Activated CD4-positive, alpha-beta memory T cell treated with anti-CD3 and anti-CD28 coated beads for 36 hours (primary cell): ENCODE results near the gene DNAH17. TPM values are rescaled to one million over a fixed set of nuclear protein-coding genes. Genes with fewer than 3 reads are reported as not detected.

Experiments
- CTCF ChIA-PET: fragments of 350-600 bp; sonication (Branson Sonifier 250); formaldehyde crosslinking; loops from one replicate; lab custom pipeline; 2021; ENCODE audit warnings: antibody characterized with exemption, inconsistent platforms; lab: Charles Lee
- POLR2A ChIA-PET: fragments of 350-600 bp; sonication (Branson Sonifier 250); formaldehyde crosslinking; loops from one replicate; lab custom pipeline; 2021; ENCODE audit warnings: antibody characterized with exemption; lab: Charles Lee
- DNase-seq: peaks from one replicate; pipeline ENCODE4 v3.0.0-alpha.2; 2020
- H3K27ac Mint-ChIP-seq: one replicate; pipeline ENCODE4 v1.8.0; 2021; ENCODE audit warnings: mixed read lengths
- H3K27me3 Mint-ChIP-seq: one replicate; pipeline ENCODE4 v1.8.0; 2021; ENCODE audit warnings: mixed read lengths
- H3K36me3 Mint-ChIP-seq: one replicate; pipeline ENCODE4 v1.8.0; 2021; ENCODE audit warnings: mixed read lengths
- H3K4me1 Mint-ChIP-seq: one replicate; pipeline ENCODE4 v1.8.0; 2021; ENCODE audit warnings: low read depth, mixed read lengths
- H3K4me3 Mint-ChIP-seq: one replicate; pipeline ENCODE4 v1.8.0; 2021; ENCODE audit warnings: mild to moderate bottlenecking, mixed read lengths
- H3K9me3 Mint-ChIP-seq: one replicate; pipeline ENCODE4 v1.8.0; 2021; ENCODE audit warnings: mixed read lengths
- intact Hi-C: fragments of 100-400 bp; cut with micrococcal nuclease; formaldehyde crosslinking; loops from one replicate; pipeline ENCODE4 v1.15.1; 2023
- total RNA-seq, 2 experiments: library from RNA; stranded (reverse); gene quantifications; one replicate each; pipeline ENCODE4 v1.2.3, GENCODE V29; 2021

Gene DNAH17
- total RNA-seq, 2 experiments from 2014 or later: 0.21 to 0.29 TPM

DNA sequence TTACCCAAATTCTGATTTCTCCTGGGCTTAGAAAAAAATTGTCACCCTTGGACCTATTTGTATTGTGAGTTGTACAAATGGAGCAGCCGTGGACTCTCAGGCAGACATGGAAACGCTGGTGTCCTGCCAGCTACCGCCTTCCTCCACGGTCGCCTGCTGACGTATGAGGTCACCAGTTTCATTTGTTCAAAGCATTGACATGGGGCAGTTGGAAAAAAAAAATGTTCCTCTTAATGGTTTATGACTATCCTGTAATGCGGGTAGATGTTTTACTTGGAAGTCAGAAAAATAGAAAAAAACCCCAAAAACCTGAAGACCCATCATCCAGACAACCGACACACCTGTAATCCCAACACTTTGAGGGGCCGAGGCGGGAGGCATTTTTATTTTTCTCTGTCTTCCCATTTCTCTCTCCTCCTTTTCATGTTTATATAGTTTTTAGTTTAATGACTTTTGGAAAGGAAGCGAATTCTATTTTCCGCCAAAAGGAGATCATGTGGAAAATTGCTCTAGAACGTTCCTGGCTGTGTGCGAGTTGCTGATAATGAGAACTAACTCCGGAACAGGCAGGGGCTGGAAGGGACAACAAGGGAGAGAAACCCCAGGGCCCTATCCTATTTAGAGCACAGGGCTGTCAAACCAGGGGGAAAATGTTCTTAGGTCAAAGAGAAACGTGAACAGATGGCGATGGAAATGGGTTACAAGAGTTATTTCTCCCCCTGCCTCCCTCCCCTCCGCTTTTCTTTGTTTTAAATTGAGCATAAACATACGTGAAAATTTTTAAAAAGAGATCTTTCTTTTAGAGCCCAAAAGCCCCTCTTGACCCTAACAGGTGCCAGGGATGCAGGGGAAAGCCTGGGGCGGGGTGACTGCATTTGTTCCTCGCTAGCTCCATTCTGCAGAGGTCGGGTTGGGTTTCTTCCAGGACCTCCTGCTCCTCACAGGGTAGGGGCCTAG, 13.7 kb downstream of the DNAH17 start:
- DNase-seq: no peak
- Mint-ChIP-seq H3K27me3 (peaks cover 3% of the 10 kb centered on the region), H3K9me3 (no peaks in the 10 kb centered on the region), H3K36me3 (no peaks in the 10 kb centered on the region), H3K4me3 (no peak overlapping the region), H3K4me1 (no peaks in the 10 kb centered on the region), H3K27ac (no peak overlapping the region)
- intact Hi-C loops: no loop called here
- ChIA-PET POLR2A (no interaction called here), CTCF (no interaction called here)

DNA sequence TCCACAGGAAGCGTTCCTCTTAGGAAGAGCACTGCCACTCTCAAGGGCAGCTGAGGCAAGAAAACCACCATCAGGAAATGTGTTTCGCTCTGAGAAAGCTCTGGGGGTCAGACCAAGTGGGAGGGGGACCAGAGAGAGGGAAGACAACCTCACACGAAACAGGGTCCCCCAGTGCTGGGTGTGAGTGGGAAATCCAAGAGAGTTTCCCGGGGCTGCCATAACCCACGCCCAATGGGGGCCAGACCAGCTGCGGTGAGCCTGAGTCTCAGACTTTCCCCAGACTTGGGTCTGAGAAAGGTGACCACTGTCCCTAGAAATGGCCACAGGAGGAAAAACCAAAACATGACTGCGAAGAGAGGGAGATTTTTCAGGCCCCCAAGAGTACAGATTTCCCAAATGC, 14.5 kb downstream of the DNAH17 start:
- DNase-seq: no peak
- Mint-ChIP-seq H3K27me3 (peaks cover 3% of the 10 kb centered on the region), H3K27ac (no peak overlapping the region), H3K9me3 (no peaks in the 10 kb centered on the region), H3K4me1 (no peaks in the 10 kb centered on the region), H3K4me3 (no peak overlapping the region), H3K36me3 (no peaks in the 10 kb centered on the region)
- intact Hi-C loops: no loop called here
- POLR2A ChIA-PET: no interaction called here
- CTCF ChIA-PET: no interaction called here

DNA sequence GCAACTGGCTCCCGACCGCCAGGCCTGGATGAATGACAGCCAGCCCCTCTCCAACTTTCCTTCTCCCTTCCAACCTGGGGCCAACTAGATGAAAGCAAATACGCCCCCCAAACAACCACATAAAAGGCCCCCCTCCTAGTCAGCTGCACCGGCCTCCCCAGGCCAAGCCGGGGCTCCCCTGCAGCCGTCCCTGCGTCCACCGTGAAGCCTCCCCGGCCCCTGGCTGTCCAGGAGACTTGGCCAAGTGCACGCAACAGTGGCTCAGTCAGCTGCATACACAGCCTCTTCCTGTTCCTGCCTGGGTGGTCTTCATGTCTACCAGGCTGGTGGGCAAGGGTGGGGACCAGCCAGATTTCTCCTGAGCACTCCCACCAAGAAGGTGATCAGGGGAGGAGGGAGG, 16.0 kb downstream of the DNAH17 start:
- no peaks in the 10 kb centered on the region for H3K9me3 Mint-ChIP-seq
- intact Hi-C loops: no loop called here

DNA sequence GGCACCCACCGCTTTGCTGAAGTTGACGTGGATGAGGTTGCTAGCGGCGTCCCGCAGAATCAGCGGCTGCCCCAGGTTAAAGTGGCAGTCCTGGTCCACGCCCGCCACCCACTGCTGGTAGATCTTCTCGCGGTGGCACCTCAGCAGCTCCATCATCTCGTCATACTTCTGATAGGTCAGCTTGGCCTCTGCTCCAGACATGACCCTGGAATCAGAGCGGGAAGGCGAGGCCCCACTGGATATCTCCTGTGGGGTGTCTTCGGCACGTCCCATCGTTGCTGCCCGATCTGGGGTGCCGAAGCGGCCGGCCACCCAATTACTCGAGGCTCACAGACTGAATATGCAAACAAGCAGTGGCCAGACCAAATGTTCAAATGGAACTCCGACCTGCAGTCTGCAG, 16.5 kb downstream of the DNAH17 start:
- no peaks in the 10 kb centered on the region for H3K9me3 Mint-ChIP-seq
- peaks cover 1% of the 10 kb centered on the region for H3K27me3 Mint-ChIP-seq
- no peaks in the 10 kb centered on the region for H3K4me1 Mint-ChIP-seq
- ChIA-PET CTCF (no interaction called here), POLR2A (no interaction called here)
- no peak overlapping the region for H3K27ac Mint-ChIP-seq
- no peak overlapping the region for H3K4me3 Mint-ChIP-seq
- no peak for DNase-seq
- H3K36me3 Mint-ChIP-seq: no peaks in the 10 kb centered on the region
- intact Hi-C loops: no loop called here

More for the DNA sequence above, 16.0 kb downstream of the DNAH17 start:
- peaks cover 1% of the 10 kb centered on the region for H3K27me3 Mint-ChIP-seq
- ChIA-PET POLR2A (no interaction called here), CTCF (no interaction called here)
- H3K27ac Mint-ChIP-seq: no peak overlapping the region
- H3K4me3 Mint-ChIP-seq: no peak overlapping the region
- H3K36me3 Mint-ChIP-seq: no peaks in the 10 kb centered on the region
- no peaks in the 10 kb centered on the region for H3K4me1 Mint-ChIP-seq
- DNase-seq: no peak

DNA sequence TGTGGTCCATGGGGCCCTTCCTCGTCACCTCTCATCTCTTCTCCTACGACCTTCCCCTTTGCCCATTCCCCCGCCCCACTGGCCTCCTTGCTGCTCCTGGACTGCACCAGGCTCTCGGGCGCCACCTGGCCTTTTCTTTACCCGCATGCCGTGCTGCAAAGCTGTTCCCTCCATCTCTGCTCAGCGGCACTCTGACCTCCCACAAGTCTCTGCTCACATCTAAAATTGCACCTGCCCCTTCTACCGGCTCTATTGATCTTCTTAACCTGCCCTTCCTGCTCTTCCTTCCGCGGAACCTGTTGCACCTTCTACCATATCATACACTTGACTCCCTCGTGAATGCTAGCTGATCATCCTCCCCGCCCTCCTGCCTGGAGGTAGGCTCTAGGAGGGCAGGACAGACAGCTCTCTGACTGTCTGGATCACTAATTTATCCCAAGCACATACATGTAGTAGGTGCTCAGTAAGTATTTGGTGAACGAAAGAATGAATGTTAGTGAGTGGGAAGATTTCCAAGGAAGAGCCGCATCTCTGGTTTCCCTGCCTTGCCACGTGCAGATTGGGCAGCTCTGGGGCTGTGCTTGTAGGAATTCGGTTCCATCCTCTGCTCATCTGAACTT, 17.3 kb downstream of the DNAH17 start:
- POLR2A ChIA-PET: no interaction called here

DNA sequence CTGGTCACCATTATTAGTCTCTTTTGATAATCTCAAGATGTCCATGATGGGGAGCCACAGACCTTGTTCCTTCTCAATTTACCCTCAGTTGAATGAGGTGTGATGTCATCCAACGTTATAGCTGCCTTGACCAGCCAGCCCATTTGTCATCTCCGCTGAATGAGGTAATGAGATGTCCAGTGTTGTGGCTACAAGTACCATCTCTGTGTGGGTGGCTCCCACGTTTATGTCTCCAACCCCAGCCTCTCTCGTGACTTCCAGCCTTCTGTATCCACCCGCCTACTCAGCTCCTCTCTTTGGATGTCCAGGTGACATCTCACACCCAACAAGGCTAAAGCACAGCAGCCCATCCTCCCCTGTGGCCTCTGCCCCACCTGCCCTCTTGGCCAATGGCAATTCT, 18.2 kb downstream of the DNAH17 start:
- no peak for DNase-seq
- no peaks in the 10 kb centered on the region for H3K36me3 Mint-ChIP-seq
- no peaks in the 10 kb centered on the region for H3K9me3 Mint-ChIP-seq
- H3K27ac Mint-ChIP-seq: no peak overlapping the region
- intact Hi-C loops: no loop called here
- H3K27me3 Mint-ChIP-seq: peaks cover 1% of the 10 kb centered on the region
- CTCF ChIA-PET: interaction anchor here (2.1 kb wide), 1 partner anchor 62 kb away, joined by 8 read pairs; no protein-coding TSS in a partner anchor
- POLR2A ChIA-PET: no interaction called here
- no peaks in the 10 kb centered on the region for H3K4me1 Mint-ChIP-seq
- H3K4me3 Mint-ChIP-seq: no peak overlapping the region

More for the DNA sequence above, 17.3 kb downstream of the DNAH17 start:
- no peak overlapping the region for H3K27ac Mint-ChIP-seq
- H3K27me3 Mint-ChIP-seq: peaks cover 1% of the 10 kb centered on the region
- CTCF ChIA-PET: interaction anchor here (2.1 kb wide), 1 partner anchor 62 kb away, joined by 8 read pairs; no protein-coding TSS in a partner anchor
- no peak overlapping the region for H3K4me3 Mint-ChIP-seq
- intact Hi-C loops: no loop called here
- DNase-seq: no peak
- H3K4me1 Mint-ChIP-seq: no peaks in the 10 kb centered on the region
- H3K36me3 Mint-ChIP-seq: no peaks in the 10 kb centered on the region
- H3K9me3 Mint-ChIP-seq: no peaks in the 10 kb centered on the region

DNA sequence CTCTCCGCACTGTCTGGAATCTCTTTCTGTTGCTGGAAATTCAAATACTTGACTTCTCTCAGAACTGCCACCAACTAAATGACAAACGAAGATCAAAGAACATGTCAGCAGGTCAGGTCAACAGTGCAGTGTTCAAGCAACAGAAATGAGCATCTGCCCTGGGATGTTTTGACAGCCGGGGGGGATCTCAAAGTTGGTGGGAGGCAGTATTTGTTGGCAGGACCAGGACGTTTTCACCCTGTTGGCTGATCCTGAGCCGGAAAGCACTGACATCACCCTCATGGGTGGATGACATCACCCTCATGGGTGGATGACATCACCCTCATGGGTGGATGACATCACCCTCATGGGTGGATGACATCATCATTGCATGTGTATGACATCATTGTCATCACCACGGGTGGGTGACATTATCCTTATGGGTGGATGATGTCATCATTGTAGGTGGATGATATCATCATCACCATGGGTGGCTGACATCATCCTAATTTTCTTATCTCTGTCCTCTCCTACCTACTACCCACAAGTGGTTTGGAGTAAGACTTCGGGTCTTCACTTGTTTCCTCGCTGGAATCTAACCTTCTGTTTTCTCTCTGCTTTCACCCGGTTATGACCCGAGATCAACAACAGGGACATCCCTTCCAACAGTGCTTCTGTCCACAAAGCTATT, 18.9 kb downstream of the DNAH17 start:
- H3K27me3 Mint-ChIP-seq: peaks cover 1% of the 10 kb centered on the region
- no peaks in the 10 kb centered on the region for H3K4me1 Mint-ChIP-seq
- H3K4me3 Mint-ChIP-seq: no peak overlapping the region
- no peak overlapping the region for H3K27ac Mint-ChIP-seq
- no peaks in the 10 kb centered on the region for H3K9me3 Mint-ChIP-seq
- ChIA-PET POLR2A (no interaction called here), CTCF (interaction anchor here (2.1 kb wide), 1 partner anchor 61 kb away, joined by 8 read pairs; no protein-coding TSS in a partner anchor)
- DNase-seq: peak; percentile 24
- H3K36me3 Mint-ChIP-seq: no peaks in the 10 kb centered on the region
- intact Hi-C loops: no loop called here

DNA sequence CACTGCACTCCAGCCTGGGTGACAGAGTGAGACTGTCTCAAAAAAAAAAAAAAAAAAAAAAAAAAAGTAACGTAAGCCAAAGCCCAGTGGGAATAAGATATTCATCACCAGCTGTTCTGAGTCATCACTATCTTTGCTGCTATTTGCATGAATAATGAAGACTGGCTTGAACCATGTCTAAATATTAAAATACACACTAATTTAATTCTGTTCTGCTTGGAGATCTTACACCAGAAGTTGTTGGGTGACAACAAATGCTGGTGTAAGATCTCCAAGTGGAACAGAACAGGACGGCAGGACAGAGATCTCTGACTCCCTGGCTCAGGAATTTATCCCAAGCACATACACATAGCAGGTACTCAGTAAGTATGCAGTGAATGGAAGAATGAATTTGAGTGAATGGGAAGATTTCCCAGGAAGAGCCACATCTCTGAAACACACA, 19.6 kb downstream of the DNAH17 start:
- no peaks in the 10 kb centered on the region for H3K36me3 Mint-ChIP-seq
- ChIA-PET POLR2A (no interaction called here), CTCF (no interaction called here)
- no peak overlapping the region for H3K4me3 Mint-ChIP-seq
- DNase-seq: no peak
- H3K4me1 Mint-ChIP-seq: no peaks in the 10 kb centered on the region
- no peak overlapping the region for H3K27ac Mint-ChIP-seq
- H3K27me3 Mint-ChIP-seq: no peaks in the 10 kb centered on the region
- no peaks in the 10 kb centered on the region for H3K9me3 Mint-ChIP-seq
- intact Hi-C loops: no loop called here

DNA sequence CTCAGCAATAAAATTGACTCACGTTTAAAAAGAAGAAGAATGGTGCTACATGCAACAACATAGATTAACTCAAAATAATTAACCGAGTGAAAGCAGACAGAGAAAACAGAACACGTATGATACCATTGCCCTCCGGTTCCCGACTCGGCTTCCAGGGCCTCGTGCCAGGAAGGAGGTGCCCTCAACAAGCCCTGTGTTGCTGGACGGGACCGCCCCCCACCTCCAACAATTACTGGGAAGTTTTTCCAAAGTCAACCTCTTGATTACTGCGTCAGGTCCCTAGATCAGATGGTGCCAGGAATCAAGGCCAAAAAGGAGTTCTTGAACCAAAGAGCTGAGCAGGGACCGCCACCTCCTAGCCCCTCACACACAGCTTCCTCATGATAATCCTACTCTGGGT, 20.4 kb downstream of the DNAH17 start:
- CTCF ChIA-PET: no interaction called here
- POLR2A ChIA-PET: no interaction called here
- Mint-ChIP-seq H3K27me3 (peaks cover 2% of the 10 kb centered on the region), H3K4me3 (no peak overlapping the region), H3K9me3 (no peaks in the 10 kb centered on the region), H3K4me1 (no peaks in the 10 kb centered on the region), H3K36me3 (no peaks in the 10 kb centered on the region), H3K27ac (no peak overlapping the region)
- no peak for DNase-seq
- intact Hi-C loops: no loop called here

DNA sequence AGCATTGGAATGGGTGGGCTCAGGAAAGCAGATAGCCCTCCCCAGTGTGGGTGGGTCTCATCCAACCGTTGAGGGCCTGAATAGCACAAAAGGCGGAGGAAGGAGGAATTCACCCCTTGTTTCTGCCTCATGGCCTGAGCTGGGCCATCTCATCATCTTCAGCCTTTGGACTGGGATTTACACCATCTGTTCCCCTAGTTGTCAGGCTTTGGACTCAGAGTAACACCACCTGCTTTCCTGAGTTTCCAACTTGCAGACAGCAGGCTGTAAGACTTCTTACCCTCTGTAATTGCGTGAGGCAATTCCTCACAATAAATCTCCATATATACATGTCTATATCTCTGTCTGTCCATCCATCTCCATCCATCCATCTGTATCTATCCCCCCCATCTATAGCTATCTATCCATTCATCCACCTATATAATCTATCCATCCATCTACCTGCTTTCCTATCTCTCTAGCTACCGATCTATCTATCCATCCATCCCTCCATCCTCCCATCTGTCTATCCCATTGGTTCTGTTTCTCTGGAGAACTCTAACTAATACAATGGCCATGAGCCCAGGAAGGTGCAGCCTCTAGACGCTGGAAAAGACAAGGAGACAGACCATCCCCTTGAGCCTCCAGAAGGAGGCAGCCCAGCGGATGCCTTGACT, 21.3 kb downstream of the DNAH17 start:
- intact Hi-C loops: no loop called here
- H3K27me3 Mint-ChIP-seq: peaks cover 2% of the 10 kb centered on the region
- CTCF ChIA-PET: no interaction called here

DNA sequence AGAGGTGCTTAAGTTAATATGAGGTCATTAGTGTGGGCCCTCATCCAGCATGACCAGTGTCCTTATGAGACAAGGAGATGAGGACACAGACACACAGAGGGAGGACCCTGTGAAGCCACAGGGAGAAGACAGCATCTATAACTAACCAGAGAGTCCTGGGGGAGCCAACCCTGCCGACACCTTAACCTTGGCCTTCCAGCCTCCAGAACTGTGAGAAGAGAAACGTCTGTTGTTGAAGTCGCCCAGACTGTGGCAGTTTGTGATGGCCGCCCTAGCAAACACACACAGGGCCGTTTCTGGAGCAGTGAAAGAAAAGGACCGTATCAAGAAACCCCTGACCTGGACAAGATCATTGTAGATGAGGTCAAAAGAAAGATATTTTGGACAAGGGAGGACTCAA, 26.7 kb downstream of the DNAH17 start:
- Mint-ChIP-seq H3K36me3 (no peaks in the 10 kb centered on the region), H3K4me3 (no peak overlapping the region), H3K4me1 (no peaks in the 10 kb centered on the region), H3K27me3 (peaks cover 2% of the 10 kb centered on the region), H3K9me3 (no peaks in the 10 kb centered on the region), H3K27ac (no peak overlapping the region)
- intact Hi-C loops: no loop called here
- no peak for DNase-seq
- POLR2A ChIA-PET: no interaction called here
- CTCF ChIA-PET: no interaction called here

More for the DNA sequence above, 21.3 kb downstream of the DNAH17 start:
- Mint-ChIP-seq H3K9me3 (no peaks in the 10 kb centered on the region), H3K36me3 (no peaks in the 10 kb centered on the region), H3K4me3 (no peak overlapping the region), H3K4me1 (no peaks in the 10 kb centered on the region), H3K27ac (no peak overlapping the region)
- POLR2A ChIA-PET: no interaction called here
- no peak for DNase-seq

DNA sequence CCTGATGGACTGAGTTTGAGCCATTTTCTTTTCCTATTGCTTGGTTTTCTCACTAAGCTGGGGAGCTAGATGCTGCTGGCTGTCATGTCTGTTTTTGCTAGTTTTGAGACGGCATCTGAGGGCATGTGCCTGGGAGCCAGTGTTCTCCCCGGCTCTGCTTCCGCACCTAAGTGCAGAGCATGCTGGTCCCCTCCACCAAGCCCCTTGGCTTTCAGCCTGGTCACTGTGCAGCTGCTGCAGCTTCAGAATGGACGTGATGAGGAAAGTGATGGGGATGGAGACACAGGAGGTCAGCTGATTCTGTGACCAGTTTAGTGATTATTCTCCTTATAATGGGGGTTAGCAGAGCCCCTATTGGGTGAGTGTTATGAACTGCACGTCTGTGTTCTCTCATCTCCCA, 28.5 kb downstream of the DNAH17 start:
- no peak overlapping the region for H3K27ac Mint-ChIP-seq
- CTCF ChIA-PET: no interaction called here
- intact Hi-C loops: no loop called here

More for the DNA sequence above, 28.5 kb downstream of the DNAH17 start:
- POLR2A ChIA-PET: interaction anchor here (1.2 kb wide), 1 partner anchor 13 kb away, joined by 3 read pairs; no protein-coding TSS in a partner anchor
- no peaks in the 10 kb centered on the region for H3K36me3 Mint-ChIP-seq
- DNase-seq: no peak
- H3K4me3 Mint-ChIP-seq: no peak overlapping the region
- peaks cover 2% of the 10 kb centered on the region for H3K27me3 Mint-ChIP-seq
- no peaks in the 10 kb centered on the region for H3K9me3 Mint-ChIP-seq
- H3K4me1 Mint-ChIP-seq: no peaks in the 10 kb centered on the region
